OCI-LY1 (cell line): Measurements from ENCODE around the gene TERT.

Source experiments
- CTCF ChIP-seq: fragments of 200-600 bp; sonication (generic), shearing (Covaris generic); IDR thresholded peaks from 2 replicates; pipeline ENCODE4 v1.5.1; 2017; ENCODE audit warnings: mild to moderate bottlenecking, antibody characterized with exemption, low read length, moderate library complexity, mixed read lengths
- EZH2 ChIP-seq: fragments of 200-600 bp; sonication (generic), shearing (Covaris generic); IDR thresholded peaks from 2 replicates; pipeline ENCODE4 v1.8.0; 2017; ENCODE audit warnings: borderline replicate concordance, mixed run types, mild to moderate bottlenecking, antibody characterized with exemption, low read length, moderate library complexity, mixed read lengths

DNA sequence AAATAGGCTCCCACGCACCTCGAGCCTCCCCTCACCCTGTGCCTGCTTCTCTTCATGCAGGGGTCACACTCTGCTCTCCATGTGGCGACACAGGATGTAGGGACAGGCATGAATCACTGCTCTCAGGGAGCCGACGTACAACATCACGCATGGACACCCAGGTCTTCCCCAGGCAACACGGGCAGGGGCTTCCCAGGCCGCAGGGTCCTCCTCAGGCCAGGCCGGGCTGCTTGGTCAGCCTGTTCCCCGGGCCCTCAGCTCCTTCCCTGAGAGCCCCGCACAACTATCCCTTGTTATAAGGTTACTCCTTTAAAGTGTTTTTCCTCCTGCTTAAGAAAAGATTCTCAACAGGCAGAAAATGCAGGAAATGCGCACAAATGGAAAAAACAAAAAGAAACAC lies 68.6 kb downstream of the TERT start:
- TF ChIP-seq EZH2 (no peak), CTCF (no peak)
